HEK293 (cell line): ENCODE data around the gene ZNF594.

Experiments
- CTCF ChIA-PET: fragments of 350-600 bp; formaldehyde crosslinking; extraction: SDS; loops from one replicate; lab custom pipeline; 2021; ENCODE audit warnings: antibody characterized with exemption; lab: Yijun Ruan, JAX
- POLR2A ChIA-PET: fragments of 300-600 bp; formaldehyde crosslinking; extraction: SDS; loops from one replicate; lab custom pipeline; 2020; ENCODE audit warnings: antibody characterized with exemption, inconsistent platforms; lab: Yijun Ruan, JAX
- H3K27ac ChIP-seq: fragments of 200-500 bp; sonication (Bioruptor generic); 2 replicates; pipeline ENCODE4 v1.5.1; 2014; ENCODE audit warnings: low read depth, low read length, control low read depth, inconsistent platforms; ENCODE audit errors: extremely low read depth
- H3K36me3 ChIP-seq, 2 experiments: fragments of 200-500 bp in 1 of 2; sonication (Bioruptor generic) in 1 of 2; 1 replicate in 1 of 2; 2 replicates in 1 of 2; pipeline ENCODE4 v1.5.1; 2014 to 2017; ENCODE audit warnings: inconsistent platforms in 2 of 2, low read length in 2 of 2; ENCODE audit not compliant: control insufficient read depth in 2 of 2, insufficient read depth in 1 of 2
- H3K4me1 ChIP-seq: fragments of 200-500 bp; sonication (Bioruptor generic); 2 replicates; pipeline ENCODE4 v1.5.1; 2014; ENCODE audit warnings: mild to moderate bottlenecking, low read length, inconsistent platforms; ENCODE audit not compliant: control insufficient read depth, insufficient read depth
- H3K4me3 ChIP-seq: 2 replicates; pipeline ENCODE4 v1.5.1; 2011; ENCODE audit warnings: low read depth, mild to moderate bottlenecking, control low read depth, low read length, moderate library complexity
- H3K9me3 ChIP-seq: fragments of 200-500 bp; sonication (Bioruptor generic); 2 replicates; pipeline ENCODE4 v1.5.1; 2014; ENCODE audit warnings: low read depth, low read length, inconsistent platforms; ENCODE audit not compliant: control insufficient read depth, insufficient read depth
- BCL11B ChIP-seq: fragments of 450-650 bp; formaldehyde crosslinking; IDR thresholded peaks from 2 replicates; pipeline ENCODE4 v1.5.1; 2016; ENCODE audit warnings: low read depth, missing biosample characterization, missing genetic modification characterization
- GLI2 ChIP-seq: fragments of 450-650 bp; formaldehyde crosslinking; IDR thresholded peaks from 2 replicates; pipeline ENCODE4; 2017; ENCODE audit warnings: missing biosample characterization, missing genetic modification characterization, low read depth, borderline replicate concordance
- MEIS1 ChIP-seq: sonication (generic); formaldehyde crosslinking; IDR thresholded peaks from 2 replicates; pipeline ENCODE4 v1.8.1; 2022; ENCODE audit warnings: missing genetic modification reagents, mild to moderate bottlenecking, borderline replicate concordance
- TRIM28 ChIP-seq: IDR thresholded peaks from 2 replicates; pipeline ENCODE4 v1.6.1; 2011; ENCODE audit warnings: low read length, control low read depth, borderline replicate concordance
- YY1 ChIP-seq: fragments of 450-650 bp; formaldehyde crosslinking; IDR thresholded peaks from 2 replicates; pipeline ENCODE4 v1.5.1; 2018; ENCODE audit warnings: missing biosample characterization, missing genetic modification characterization
- ZBTB48 ChIP-seq: fragments of 450-650 bp; formaldehyde crosslinking; IDR thresholded peaks from 2 replicates; pipeline ENCODE4 v1.5.1; 2016; ENCODE audit warnings: missing biosample characterization, missing genetic modification characterization
- ZFP37 ChIP-seq: fragments of 450-650 bp; formaldehyde crosslinking; IDR thresholded peaks from 2 replicates; pipeline ENCODE4 v1.5.1; 2016; ENCODE audit warnings: missing biosample characterization, missing genetic modification characterization
- ZNF138 ChIP-seq: fragments of 450-650 bp; formaldehyde crosslinking; IDR thresholded peaks from 2 replicates; pipeline ENCODE4 v1.5.1; 2016; ENCODE audit warnings: missing biosample characterization, missing genetic modification characterization, borderline replicate concordance
- ZNF16 ChIP-seq: fragments of 450-650 bp; formaldehyde crosslinking; IDR thresholded peaks from 2 replicates; pipeline ENCODE4 v1.5.1; 2016; ENCODE audit warnings: low read depth, missing biosample characterization, missing genetic modification characterization
- ZNF184 ChIP-seq: fragments of 450-650 bp; IDR thresholded peaks from 2 replicates; pipeline ENCODE4 v1.5.1; 2018; ENCODE audit warnings: missing biosample characterization, mild to moderate bottlenecking, missing genetic modification characterization
- ZNF19 ChIP-seq: fragments of 450-650 bp; formaldehyde crosslinking; IDR thresholded peaks from 2 replicates; pipeline ENCODE4; 2016; ENCODE audit warnings: missing biosample characterization, missing genetic modification characterization, low read depth
- ZNF2 ChIP-seq: fragments of 450-650 bp; formaldehyde crosslinking; IDR thresholded peaks from 2 replicates; pipeline ENCODE4 v1.5.1; 2016; ENCODE audit warnings: missing biosample characterization, missing genetic modification characterization
- ZNF23 ChIP-seq: fragments of 450-650 bp; formaldehyde crosslinking; IDR thresholded peaks from 2 replicates; pipeline ENCODE4 v1.5.1; 2016; ENCODE audit warnings: missing biosample characterization, missing genetic modification characterization, borderline replicate concordance
- ZNF24 ChIP-seq: fragments of 450-650 bp; formaldehyde crosslinking; IDR thresholded peaks from 2 replicates; pipeline ENCODE4 v1.5.1; 2016; ENCODE audit warnings: missing biosample characterization, missing genetic modification characterization
- ZNF274 ChIP-seq, 2 experiments: fragments of 200-500 bp in 1 of 2; fragments of 450-650 bp in 1 of 2; sonication (Bioruptor generic) in 1 of 2; formaldehyde crosslinking in 1 of 2; IDR thresholded peaks; 2 replicates each; pipeline versions ENCODE4 v1.5.1 to v1.6.1; 2014 to 2016; ENCODE audit warnings: borderline replicate concordance in 1 of 2, inconsistent platforms in 1 of 2, low read length in 1 of 2, missing biosample characterization in 1 of 2, missing genetic modification characterization in 1 of 2
- ZNF302 ChIP-seq: fragments of 450-650 bp; formaldehyde crosslinking; IDR thresholded peaks from 2 replicates; pipeline ENCODE4 v1.5.1; 2016; ENCODE audit warnings: missing biosample characterization, missing genetic modification characterization, low read depth
- ZNF311 ChIP-seq: fragments of 450-650 bp; formaldehyde crosslinking; IDR thresholded peaks from 2 replicates; pipeline ENCODE4 v1.5.1; 2017; ENCODE audit warnings: missing biosample characterization, missing genetic modification characterization, borderline replicate concordance
- ZNF324 ChIP-seq: fragments of 450-650 bp; formaldehyde crosslinking; IDR thresholded peaks from 2 replicates; pipeline ENCODE4 v1.5.1; 2016; ENCODE audit warnings: missing biosample characterization, missing genetic modification characterization
- ZNF404 ChIP-seq: fragments of 450-650 bp; formaldehyde crosslinking; IDR thresholded peaks from 2 replicates; pipeline ENCODE4 v1.5.1; 2017; ENCODE audit warnings: missing biosample characterization, missing genetic modification characterization
- ZNF433 ChIP-seq: fragments of 450-650 bp; formaldehyde crosslinking; IDR thresholded peaks from 2 replicates; pipeline ENCODE4 v1.5.1; 2016; ENCODE audit warnings: missing biosample characterization, missing genetic modification characterization, low read depth
- ZNF529 ChIP-seq: fragments of 450-650 bp; formaldehyde crosslinking; IDR thresholded peaks from 2 replicates; pipeline ENCODE4 v1.5.1; 2017; ENCODE audit warnings: missing genetic modification characterization, missing biosample characterization; ENCODE audit not compliant: insufficient replicate concordance
- ZNF561 ChIP-seq: fragments of 450-650 bp; IDR thresholded peaks from 2 replicates; pipeline ENCODE4 v1.5.1; 2018; ENCODE audit warnings: missing biosample characterization, missing genetic modification characterization, borderline replicate concordance
- ZNF670 ChIP-seq: fragments of 450-650 bp; formaldehyde crosslinking; IDR thresholded peaks from 2 replicates; pipeline ENCODE4 v1.5.1; 2016; ENCODE audit warnings: missing biosample characterization, missing genetic modification characterization, low read depth
- ZNF768 ChIP-seq: fragments of 450-650 bp; formaldehyde crosslinking; IDR thresholded peaks from 2 replicates; pipeline ENCODE4 v1.5.1; 2018; ENCODE audit warnings: missing biosample characterization, mild to moderate bottlenecking, missing genetic modification characterization
- ZNF777 ChIP-seq: fragments of 450-650 bp; formaldehyde crosslinking; IDR thresholded peaks from 2 replicates; pipeline ENCODE4 v1.5.1; 2017; ENCODE audit warnings: missing biosample characterization, missing genetic modification characterization, borderline replicate concordance
- TF ChIP-seq, protein P1 (sequence below): fragments of 450-650 bp; formaldehyde crosslinking; IDR thresholded peaks from 2 replicates; pipeline ENCODE4 v1.5.1; 2017; ENCODE audit warnings: missing biosample characterization, missing genetic modification characterization
- TF ChIP-seq, protein P2 (sequence below): fragments of 450-650 bp; formaldehyde crosslinking; IDR thresholded peaks from 2 replicates; pipeline ENCODE4 v1.5.1; 2017; ENCODE audit warnings: missing biosample characterization, missing genetic modification characterization
- TF ChIP-seq, protein P3 (sequence below): fragments of 450-650 bp; formaldehyde crosslinking; IDR thresholded peaks from 2 replicates; pipeline ENCODE4 v1.5.1; 2016; ENCODE audit warnings: missing biosample characterization, missing genetic modification characterization
- TF ChIP-seq, protein P4 (sequence below): fragments of 450-650 bp; formaldehyde crosslinking; IDR thresholded peaks from 2 replicates; pipeline ENCODE4 v1.5.1; 2016; ENCODE audit warnings: missing biosample characterization, missing genetic modification characterization

ZNF594 gene

DNA sequence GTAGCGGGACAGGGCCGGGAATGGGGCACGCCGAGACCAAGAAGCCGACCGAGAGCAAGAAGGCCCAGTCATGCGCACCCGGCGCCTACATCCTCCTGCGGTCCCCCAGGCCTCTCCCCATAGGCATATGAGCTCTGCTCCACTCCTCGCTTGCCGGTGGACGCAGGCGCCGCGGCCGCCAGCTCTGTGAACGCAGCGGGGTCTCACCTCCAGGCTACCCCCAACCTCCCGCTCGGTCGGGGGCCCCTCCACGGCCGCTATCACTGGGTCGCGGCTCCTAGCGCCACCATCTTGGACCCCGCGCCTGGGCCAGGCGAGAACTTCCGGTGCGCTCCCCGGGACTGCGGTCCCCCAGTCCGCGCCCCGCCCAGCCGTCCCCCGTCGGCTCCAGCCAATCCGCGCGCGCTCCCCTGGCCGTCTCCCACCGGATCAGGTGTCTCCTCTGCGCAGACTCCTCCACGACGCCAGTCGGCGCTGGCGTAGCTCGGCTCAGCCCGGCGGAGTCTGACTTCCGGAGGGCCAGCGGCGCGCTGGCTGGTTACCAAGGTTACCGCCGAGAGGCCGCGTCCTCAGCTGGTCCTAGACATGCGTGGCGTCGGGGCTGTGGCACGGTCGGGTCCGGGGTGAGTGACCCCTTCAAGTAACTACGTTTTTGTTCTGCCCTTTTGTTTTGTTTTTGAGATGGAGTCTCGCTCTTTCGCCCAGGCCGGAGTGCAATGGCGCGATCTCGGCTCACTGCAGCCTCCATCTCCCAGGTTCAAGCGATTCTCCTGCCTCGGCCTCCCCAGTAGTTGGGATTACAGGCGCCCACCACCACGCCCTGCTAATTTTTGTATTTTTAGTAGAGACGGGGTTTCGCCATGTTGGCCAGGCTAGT, at the start of gene ZNF594:
Gene ZNF594 (minus strand): TSS at position 328 of the 877 bp plus-strand sequence. CDS start 7,612 bp downstream, outside the sequence.
- CTCF ChIA-PET: interaction anchor here (0.6 to 1.7 kb wide), 11 partner anchors 9 to 390 kb away, joined by 3 to 5 read pairs (median 3); no protein-coding TSS in a partner anchor
- H3K9me3 ChIP-seq: peaks cover 16% of the 10 kb centered on the region
- no peaks in the 10 kb centered on the region for H3K4me1 ChIP-seq
- peaks cover 28 to 34% of the 10 kb centered on the region in 2 experiments for H3K36me3 ChIP-seq
- H3K4me3 ChIP-seq: peak within 1 kb of the TSS; percentile 83
- POLR2A ChIA-PET: interaction anchor here (0.9 to 2.3 kb wide), 12 partner anchors 10 to 482 kb away, joined by 3 to 13 read pairs (median 4); partner anchors contain the start of genes ARRB2, C1QBP, NUP88 and RNF167
- H3K27ac ChIP-seq: peak within 1 kb of the TSS; percentile 70
- TF ChIP-seq ZNF670 (tag by site-specific recombination) (no peak), ZNF777 (peak; percentile 97), YY1 (tag by site-specific recombination) (peak; percentile 88), ZNF274 (IDR thresholded peaks at IDR 0.05; ENCODE audit: low read length) (no peak), ZNF274 (tag by site-specific recombination; IDR thresholded peaks at IDR 0.05; ENCODE audit: borderline replicate concordance) (no peak), ZNF404 (tag by site-specific recombination) (no peak), ZNF433 (tag by site-specific recombination) (no peak), ZNF24 (tag by site-specific recombination) (peak; percentile 63; the same call in 1 of the 2 replicates), ZFP37 (tag by site-specific recombination) (peak; percentile 54; the same call in 1 of the 2 replicates), ZNF138 (tag by site-specific recombination) (no peak), BCL11B (tag by site-specific recombination) (no peak), ZNF768 (tag by site-specific recombination) (no peak; the same call in 1 of the 2 replicates), ZNF2 (peak; percentile 78), MEIS1 (CRISPR knock-in tag) (no peak; the same call in 1 of the 2 replicates), ZNF23 (no peak), ZNF302 (no peak), ZNF529 (tag by site-specific recombination) (no peak), ZNF16 (tag by site-specific recombination) (no peak), GLI2 (tag by site-specific recombination) (no peak), ZNF311 (no peak), TRIM28 (no peak; the same call in 1 of the 2 replicates), ZBTB48 (peak; percentile 36; the same call in 1 of the 2 replicates), ZNF184 (tag by site-specific recombination) (no peak), ZNF19 (tag by site-specific recombination) (no peak), ZNF324 (tag by site-specific recombination) (peak; percentile 84), ZNF561 (peak; percentile 77)
- TF ChIP-seq, protein P1, sequence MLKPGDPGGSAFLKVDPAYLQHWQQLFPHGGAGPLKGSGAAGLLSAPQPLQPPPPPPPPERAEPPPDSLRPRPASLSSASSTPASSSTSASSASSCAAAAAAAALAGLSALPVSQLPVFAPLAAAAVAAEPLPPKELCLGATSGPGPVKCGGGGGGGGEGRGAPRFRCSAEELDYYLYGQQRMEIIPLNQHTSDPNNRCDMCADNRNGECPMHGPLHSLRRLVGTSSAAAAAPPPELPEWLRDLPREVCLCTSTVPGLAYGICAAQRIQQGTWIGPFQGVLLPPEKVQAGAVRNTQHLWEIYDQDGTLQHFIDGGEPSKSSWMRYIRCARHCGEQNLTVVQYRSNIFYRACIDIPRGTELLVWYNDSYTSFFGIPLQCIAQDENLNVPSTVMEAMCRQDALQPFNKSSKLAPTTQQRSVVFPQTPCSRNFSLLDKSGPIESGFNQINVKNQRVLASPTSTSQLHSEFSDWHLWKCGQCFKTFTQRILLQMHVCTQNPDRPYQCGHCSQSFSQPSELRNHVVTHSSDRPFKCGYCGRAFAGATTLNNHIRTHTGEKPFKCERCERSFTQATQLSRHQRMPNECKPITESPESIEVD (tag by site-specific recombination): no peak
- TF ChIP-seq, protein P2, sequence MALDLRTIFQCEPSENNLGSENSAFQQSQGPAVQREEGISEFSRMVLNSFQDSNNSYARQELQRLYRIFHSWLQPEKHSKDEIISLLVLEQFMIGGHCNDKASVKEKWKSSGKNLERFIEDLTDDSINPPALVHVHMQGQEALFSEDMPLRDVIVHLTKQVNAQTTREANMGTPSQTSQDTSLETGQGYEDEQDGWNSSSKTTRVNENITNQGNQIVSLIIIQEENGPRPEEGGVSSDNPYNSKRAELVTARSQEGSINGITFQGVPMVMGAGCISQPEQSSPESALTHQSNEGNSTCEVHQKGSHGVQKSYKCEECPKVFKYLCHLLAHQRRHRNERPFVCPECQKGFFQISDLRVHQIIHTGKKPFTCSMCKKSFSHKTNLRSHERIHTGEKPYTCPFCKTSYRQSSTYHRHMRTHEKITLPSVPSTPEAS (tag by site-specific recombination): no peak
- TF ChIP-seq, protein P3, sequence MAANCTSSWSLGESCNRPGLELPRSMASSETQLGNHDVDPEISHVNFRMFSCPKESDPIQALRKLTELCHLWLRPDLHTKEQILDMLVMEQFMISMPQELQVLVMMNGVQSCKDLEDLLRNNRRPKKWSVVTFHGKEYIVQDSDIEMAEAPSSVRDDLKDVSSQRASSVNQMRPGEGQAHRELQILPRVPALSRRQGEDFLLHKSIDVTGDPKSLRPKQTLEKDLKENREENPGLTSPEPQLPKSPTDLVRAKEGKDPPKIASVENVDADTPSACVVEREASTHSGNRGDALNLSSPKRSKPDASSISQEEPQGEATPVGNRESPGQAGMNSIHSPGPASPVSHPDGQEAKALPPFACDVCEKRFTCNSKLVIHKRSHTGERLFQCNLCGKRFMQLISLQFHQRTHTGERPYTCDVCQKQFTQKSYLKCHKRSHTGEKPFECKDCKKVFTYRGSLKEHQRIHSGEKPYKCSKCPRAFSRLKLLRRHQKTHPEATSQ (tag by site-specific recombination): 0 out of 2 replicates have a peak, but pooled peaks have one; percentile 66
- TF ChIP-seq, protein P4, sequence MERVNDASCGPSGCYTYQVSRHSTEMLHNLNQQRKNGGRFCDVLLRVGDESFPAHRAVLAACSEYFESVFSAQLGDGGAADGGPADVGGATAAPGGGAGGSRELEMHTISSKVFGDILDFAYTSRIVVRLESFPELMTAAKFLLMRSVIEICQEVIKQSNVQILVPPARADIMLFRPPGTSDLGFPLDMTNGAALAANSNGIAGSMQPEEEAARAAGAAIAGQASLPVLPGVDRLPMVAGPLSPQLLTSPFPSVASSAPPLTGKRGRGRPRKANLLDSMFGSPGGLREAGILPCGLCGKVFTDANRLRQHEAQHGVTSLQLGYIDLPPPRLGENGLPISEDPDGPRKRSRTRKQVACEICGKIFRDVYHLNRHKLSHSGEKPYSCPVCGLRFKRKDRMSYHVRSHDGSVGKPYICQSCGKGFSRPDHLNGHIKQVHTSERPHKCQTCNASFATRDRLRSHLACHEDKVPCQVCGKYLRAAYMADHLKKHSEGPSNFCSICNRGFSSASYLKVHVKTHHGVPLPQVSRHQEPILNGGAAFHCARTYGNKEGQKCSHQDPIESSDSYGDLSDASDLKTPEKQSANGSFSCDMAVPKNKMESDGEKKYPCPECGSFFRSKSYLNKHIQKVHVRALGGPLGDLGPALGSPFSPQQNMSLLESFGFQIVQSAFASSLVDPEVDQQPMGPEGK (tag by site-specific recombination): peak; percentile 99
